ENCODE data around the gene LMCD1.

DNA sequence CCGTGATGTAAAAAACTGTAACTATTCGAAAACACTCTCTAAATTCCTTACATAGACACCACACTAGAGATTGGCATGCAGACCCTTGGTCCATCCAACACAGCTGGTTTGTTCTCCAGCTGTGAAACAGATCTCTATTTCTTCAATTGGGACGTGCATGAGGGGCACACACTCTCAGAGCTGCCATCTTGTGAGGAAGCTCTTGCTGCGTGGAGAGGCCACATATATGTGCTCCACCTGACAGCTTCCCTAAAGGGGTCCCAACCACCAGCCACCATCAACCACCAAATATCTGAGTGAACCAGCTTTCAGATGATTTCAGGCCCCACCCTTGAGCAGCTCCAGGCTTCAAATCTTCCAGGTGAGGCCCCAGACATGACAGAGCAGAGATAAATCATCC is 117.3 kb downstream of the LMCD1 start:
- TF ChIP-seq NFE2L2 (conservative IDR thresholded peaks at IDR 0.05; ENCODE audit: low read length) (no peak), EP300 (IDR thresholded peaks at IDR 0.05) (no peak), ESRRA (IDR thresholded peaks at IDR 0.05; ENCODE audit: borderline replicate concordance, low read length) (no peak), POLR2A (IDR thresholded peaks at IDR 0.05; ENCODE audit: low read length) (no peak), RCOR1 (IDR thresholded peaks at IDR 0.05; ENCODE audit: low read depth, low read length) (no peak), JUN (IDR thresholded peaks at IDR 0.05) (no peak), NPAS2 (CRISPR knock-in tag; IDR thresholded peaks at IDR 0.05; ENCODE audit: borderline replicate concordance) (no peak)
- TF ChIP-seq, protein P1, sequence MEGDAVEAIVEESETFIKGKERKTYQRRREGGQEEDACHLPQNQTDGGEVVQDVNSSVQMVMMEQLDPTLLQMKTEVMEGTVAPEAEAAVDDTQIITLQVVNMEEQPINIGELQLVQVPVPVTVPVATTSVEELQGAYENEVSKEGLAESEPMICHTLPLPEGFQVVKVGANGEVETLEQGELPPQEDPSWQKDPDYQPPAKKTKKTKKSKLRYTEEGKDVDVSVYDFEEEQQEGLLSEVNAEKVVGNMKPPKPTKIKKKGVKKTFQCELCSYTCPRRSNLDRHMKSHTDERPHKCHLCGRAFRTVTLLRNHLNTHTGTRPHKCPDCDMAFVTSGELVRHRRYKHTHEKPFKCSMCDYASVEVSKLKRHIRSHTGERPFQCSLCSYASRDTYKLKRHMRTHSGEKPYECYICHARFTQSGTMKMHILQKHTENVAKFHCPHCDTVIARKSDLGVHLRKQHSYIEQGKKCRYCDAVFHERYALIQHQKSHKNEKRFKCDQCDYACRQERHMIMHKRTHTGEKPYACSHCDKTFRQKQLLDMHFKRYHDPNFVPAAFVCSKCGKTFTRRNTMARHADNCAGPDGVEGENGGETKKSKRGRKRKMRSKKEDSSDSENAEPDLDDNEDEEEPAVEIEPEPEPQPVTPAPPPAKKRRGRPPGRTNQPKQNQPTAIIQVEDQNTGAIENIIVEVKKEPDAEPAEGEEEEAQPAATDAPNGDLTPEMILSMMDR (IDR thresholded peaks at IDR 0.05), result no peak
- TF ChIP-seq, protein P2, sequence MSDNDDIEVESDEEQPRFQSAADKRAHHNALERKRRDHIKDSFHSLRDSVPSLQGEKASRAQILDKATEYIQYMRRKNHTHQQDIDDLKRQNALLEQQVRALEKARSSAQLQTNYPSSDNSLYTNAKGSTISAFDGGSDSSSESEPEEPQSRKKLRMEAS (IDR thresholded peaks at IDR 0.05), result no peak
- TF ChIP-seq, protein P3, sequence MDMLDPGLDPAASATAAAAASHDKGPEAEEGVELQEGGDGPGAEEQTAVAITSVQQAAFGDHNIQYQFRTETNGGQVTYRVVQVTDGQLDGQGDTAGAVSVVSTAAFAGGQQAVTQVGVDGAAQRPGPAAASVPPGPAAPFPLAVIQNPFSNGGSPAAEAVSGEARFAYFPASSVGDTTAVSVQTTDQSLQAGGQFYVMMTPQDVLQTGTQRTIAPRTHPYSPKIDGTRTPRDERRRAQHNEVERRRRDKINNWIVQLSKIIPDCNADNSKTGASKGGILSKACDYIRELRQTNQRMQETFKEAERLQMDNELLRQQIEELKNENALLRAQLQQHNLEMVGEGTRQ (IDR thresholded peaks at IDR 0.05), result no peak
